GM21717 (cell line): ENCODE measurements around the gene BHLHA9.

Experiments
- ATAC-seq: cut with Tn5 transposase; IDR thresholded peaks from one replicate; pipeline ENCODE4 v1.9.1; 2021; ENCODE audit warnings: mild to moderate bottlenecking, moderate library complexity; ENCODE audit not compliant: unreplicated experiment

Gene BHLHA9

DNA sequence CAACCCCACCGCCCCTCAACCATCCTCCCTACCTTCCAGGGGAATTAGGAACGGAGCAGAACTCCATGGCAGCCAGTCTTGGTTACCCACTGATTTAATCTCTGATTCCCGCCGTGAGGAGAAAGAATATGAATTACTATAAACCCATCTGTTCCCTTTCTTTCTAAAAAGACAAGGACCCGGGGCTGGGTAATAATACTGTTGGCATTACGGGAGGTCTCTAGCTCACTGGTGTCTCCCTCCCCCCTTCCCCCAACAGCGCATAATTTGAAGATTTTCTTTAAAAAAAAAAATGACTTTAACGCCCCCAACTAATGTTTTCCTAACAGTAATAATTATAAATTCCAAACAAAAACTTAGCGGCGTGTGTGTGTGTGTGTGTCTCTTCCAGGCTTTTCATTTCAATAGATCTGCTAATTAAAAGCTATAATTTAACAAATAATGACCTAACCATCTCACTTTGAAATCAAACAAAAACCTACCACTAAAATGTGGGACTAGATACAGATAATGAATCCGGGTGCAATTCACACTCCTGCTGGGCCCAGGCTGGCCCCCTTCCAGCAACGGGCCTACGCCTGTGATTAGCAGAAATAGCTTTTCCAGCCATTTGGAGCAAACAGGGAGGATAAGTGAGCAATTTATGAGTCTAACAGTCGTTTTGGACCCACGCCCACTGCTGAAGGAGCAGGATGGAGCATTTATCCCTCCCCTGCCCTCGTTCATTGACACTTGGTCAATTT, 18.2 kb upstream of the BHLHA9 start:
- no peak for ATAC-seq

DNA sequence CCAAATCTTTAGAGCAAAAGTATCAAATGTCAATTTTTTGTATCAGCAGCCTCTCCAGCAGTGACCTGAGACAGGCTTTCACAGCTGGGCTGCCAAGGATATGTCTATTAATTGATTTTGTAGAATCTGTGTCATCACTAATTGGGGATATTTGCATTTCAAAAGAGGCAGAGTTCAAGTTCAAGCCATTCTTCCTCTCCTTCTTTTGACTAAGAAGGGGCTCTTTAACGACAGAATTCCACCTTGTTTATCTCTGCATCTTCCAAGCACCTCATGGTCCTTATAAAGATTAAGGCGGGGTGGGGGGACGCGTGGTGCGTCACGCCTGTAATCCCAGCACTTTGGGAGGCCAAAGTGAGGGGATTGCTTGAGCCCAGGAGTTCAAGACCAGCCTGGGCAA, 15.2 kb upstream of the BHLHA9 start:
- ATAC-seq = no peak

DNA sequence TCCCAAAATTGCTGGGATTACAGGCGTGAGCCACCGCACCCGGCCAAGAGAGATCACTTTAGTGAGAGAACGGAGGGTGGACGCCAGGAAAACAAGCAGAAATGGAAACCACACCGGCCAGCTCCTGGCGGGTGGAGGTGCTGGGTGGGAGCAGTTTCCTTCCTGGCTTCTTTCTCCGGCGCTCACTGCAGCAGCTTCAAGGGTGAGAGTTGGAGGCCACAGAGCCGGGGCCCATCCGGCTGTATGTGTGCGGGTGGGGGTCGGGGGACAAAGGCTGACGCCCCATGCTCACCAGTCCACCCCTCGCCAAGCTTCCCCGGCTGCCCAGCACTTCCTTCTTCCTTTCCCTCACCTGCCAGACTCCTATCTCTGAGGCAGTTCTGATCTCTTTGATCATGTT, 13.5 kb upstream of the BHLHA9 start:
- ATAC-seq = no peak

DNA sequence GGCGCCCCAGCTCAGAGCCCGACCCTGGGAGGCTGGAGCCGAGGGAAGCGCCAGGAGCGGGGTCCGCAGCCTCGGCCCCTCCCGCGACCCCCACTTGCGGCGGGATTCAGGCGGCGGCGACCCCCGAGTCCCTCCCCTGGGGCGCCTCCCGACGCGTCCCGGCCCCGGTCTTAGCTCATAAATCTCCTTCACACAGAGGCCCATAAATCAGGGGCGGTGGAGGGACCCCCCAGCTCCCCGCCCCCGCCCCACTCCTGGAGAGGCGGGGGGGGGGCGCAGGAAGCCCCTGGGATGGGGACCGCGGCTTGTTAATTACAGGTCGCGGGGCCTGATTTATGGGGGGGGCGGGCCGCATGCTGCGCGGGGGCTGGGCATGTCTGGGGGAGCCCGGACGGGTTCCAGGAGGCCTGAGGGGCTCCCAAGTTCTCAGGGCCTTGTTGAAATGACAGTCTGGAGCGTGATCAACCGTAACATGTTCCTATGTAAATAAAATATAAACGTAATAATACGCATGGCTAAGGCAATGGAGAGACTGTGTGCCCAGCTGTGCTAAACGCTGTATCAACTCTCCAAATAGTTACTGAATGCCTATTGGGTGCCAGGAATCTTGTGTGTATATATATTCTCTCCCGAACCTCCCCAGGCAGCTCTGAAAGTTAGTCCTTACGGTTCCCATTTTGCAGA, 10.0 kb upstream of the BHLHA9 start:
- ATAC-seq = no peak

DNA sequence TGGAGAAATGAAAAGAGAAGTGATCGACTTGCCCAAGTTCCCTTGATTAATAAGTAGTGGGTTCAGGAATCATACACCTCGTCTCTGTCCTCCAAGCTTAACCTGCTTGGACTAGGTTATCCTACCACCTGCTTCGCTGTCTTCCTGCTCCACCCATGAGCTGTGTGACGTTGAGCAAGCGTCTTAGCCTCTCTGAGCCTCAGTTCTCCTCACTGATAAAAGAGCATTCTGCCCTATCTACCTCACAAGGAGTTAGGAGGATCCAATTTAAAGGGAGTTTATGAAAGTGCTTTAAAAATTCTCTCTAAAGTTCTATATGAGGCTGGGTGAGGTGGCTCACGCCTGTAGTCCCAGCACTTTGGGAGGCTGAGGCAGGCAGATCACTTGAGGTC, 9.5 kb upstream of the BHLHA9 start:
- no peak for ATAC-seq

DNA sequence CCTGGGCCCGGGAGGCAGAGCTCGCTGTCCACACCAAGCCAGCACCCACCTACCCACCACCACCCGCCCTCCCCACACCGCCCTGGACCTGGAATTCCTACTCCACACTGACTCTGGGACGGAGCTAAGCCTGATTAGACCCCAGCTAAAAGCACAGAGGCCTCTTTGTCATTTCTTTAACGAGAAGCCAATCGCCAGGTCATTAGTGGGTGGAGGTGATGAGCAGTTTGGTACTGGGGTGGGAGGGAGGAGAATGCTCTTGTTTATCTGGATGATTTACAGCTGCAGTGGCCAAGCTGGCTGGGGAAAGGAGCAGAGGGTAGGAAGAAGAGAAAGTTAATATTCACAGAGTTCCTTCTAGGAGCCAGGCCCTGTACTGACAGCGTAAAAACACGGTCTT, 6.0 kb upstream of the BHLHA9 start:
- ATAC-seq = no peak

DNA sequence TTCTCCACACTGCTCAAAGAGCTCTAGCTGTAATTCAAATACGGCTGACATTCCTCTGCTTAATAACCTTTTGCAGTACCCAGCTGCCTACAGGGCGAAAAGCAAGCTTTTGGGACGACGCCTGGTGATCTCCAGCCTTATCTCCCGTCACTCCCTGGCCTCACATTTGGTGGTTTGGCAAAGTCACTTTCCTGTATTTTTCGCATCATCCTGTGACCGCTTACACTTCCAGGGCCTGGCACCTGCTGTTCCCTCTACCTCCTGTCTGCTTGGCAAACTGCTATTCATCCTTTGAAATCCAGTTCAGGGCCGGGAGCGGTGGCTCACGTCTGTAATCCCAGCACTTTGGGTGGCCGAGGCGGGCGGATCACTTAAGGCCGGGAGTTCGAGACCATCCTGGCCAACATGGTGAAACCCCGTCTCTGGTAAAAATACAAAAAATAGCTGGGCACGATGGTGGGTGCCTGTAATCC, 2.7 kb upstream of the BHLHA9 start:
- no peak for ATAC-seq

DNA sequence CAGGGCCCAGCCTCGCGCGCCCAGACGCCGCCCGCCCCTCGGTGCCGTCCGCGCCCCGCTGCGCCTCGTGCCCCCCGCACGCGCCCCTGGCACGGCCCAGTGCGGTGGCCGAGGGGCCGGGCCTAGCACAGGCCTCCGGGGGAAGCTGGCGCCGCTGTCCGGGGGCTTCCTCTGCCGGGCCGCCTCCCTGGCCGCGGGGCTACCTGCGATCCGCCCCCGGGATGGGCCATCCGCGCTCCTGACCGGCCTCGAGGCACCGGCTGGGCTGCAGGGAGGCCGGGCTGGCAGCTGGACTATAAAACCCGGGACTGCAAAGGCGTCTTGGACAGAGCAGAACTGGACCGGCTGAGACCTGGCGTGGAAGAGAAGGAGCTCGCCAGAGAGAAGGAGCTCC, 783 bp downstream of the BHLHA9 start:
- ATAC-seq = no peak

DNA sequence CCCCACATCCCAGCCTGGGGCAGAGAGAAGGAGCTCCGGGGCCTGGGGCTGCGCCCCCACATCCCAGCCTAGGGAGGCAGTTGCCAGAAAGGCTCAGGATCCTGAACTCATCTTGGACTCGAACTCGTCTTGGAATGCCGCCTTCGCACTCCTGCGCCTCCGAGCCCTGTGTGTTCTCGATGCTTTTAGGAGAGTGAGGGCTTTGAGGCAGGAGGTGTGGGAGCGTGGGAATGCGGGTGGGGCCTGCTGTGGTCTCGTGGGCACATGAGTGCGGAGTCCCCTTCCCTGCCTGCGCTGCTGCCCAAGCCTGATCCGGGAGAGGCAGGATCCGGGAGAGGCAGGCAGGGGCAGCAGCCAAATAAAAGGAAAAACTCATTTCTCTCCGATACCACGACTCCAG, 1.2 kb downstream of the BHLHA9 start:
- no peak for ATAC-seq

DNA sequence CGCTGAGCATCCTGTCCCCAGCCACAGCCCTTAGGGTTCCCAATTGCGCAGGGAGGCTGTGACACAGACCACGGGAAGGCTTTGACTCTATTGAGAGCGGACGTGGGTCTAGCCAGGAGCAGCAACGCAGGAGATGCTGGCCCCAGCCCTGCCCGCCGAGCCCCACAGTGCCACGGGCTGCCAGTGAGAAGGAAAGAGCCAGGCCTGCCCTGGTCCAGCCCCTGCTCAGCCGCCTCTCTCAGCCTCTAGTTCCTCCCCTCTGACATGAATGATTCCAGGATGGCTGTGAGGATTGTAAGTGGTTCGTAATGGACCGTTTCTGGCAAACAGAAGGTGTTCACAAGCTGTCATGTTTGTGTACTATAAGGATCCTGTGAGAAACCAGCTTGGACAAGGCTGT, 2.5 kb downstream of the BHLHA9 start:
- no peak for ATAC-seq

DNA sequence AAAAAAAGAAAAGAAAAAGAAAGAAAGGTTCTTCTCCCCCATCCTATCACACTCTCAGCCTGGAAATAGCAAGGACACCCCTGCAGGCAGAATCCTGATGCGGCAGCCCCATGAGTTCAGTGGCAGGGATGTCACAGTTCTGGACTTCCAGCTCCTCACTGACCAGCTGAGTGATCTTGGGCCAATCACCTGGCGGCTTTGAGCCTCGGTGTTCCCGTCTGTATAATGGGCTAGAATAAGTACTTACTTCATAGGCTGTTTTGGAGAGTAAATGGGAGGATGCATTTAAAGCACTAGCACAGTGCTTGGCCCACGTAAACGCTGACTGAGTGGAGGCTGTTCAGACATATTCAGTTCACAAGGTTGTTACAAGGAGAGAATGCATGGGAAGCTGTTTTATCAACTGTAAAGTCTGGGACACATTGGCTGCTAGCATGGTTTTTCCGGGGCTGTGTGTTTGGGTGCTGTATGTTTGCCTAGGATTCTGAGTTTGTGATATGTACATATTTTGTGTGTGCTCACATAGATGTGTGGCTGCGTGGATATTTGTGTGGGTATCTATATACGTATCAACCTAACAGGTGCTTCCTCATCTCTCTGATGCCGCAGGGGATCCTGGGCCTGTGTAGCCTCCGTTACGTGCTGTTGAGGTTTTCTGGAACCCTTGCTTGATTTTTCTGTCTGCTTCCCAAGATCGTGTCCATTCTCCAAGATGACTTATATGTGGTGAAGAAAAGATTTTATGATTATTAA, 3.4 kb downstream of the BHLHA9 start:
- ATAC-seq = no peak

DNA sequence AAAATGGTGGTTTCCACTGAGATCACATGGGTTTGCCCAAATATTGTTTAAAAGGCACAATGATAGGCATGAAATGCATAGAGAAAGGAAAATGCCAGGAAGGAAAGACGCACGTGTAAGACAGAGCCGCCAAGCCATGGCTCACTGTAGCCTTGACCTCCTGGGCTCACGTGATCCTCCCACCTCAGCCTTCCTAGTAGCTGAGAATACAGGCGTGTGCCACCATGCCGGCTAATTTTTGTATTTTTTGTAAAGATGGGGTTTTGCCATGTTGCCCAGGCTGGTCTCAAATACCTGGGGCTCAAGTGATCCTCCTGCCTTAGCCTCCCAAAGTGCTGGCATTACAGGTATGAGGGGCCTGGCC, 4.0 kb downstream of the BHLHA9 start:
- no peak for ATAC-seq

DNA sequence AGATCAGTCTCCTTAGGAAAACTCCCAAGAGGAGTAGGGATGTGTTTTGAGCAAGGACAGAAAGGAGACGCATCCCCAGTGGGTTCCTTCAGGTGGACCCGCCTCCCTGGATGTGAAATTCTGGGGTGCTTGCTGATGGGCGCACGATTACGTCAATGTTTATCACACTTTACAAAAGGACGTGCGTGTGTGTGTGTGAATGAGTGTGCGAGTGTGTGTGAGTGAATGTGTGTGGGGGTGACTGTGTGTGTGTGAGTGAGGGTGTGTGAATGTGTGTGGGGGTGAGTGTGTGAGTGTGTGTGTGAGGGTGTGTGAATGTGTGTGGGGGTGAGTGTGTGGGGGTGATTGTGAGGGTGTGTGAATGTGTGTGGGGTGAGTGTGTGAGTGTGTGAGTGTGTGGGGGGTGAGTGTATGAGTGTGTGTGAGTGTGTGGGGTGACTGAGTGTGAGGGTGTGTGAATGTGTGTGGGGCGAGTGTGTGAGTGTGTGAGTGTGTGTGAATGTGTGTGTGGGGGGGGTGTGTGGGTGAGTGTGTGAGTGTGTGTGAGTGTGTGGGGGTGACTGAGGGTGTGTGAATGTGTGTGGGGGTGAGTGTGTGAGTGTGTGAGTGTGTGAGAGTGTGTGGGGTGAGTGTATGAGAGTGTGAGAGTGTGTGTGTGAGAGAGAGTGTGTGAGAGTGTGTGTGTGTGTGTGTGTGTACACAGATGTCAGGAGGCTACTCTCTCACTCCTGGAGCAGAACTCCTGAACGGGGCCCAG, 5.1 kb downstream of the BHLHA9 start:
- ATAC-seq = no peak

DNA sequence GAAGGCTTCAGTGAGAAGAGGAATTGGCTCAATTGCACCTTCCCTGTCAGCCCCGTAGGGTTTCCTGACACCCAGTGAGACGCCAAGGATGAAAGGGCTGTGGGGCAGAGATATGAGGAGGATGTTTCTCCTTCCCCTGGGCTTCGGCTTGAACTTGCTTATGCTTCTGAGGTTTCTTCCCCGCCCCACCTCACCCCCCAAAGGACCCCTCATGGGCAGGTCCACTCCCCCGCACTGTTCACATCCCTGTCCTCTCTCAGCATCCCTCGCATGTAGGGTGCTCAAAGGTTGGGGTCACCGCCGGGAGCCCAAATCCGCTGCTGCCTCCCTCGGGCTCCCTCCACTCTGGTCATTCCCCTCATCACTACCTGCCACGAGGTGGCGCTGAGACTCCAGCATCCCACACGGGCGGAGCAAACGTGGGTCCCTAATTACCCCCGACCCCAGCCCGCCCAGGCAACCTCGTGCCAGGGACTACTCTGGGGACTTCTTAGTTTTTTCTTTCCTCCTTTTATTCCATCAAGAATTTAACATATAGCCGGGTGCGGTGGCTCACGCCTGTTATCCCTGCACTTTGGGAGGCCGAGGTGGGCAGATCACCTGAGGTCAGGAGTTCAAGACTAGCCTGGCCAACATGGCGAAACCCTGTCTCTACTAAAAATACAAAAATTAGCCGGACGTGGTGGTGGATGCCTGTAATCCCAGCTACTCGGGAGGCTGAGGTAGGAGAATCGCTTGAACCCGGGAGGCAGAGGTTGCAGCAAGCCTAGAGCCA, 5.9 kb downstream of the BHLHA9 start:
- ATAC-seq = no peak

DNA sequence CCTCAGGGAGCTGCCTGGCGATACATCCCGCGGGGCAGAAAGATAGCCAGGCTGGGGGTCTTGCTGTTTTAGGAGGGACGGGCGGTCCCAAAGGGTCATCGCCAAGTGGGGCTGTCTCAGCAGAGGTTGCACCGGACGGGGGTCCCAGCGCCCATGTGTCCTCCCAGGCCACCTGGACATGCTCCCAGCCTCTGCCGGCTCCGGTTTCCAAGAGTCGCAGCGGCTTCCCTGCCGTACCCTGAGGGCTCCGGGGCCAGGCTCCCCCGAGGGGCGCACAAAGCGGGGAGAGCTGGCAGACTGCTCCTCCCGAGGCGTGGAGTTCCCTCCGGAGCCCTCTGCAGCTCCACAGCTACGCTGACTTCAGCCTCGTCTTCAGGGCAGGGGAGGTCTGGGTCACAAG, 10.4 kb downstream of the BHLHA9 start:
- ATAC-seq = no peak

DNA sequence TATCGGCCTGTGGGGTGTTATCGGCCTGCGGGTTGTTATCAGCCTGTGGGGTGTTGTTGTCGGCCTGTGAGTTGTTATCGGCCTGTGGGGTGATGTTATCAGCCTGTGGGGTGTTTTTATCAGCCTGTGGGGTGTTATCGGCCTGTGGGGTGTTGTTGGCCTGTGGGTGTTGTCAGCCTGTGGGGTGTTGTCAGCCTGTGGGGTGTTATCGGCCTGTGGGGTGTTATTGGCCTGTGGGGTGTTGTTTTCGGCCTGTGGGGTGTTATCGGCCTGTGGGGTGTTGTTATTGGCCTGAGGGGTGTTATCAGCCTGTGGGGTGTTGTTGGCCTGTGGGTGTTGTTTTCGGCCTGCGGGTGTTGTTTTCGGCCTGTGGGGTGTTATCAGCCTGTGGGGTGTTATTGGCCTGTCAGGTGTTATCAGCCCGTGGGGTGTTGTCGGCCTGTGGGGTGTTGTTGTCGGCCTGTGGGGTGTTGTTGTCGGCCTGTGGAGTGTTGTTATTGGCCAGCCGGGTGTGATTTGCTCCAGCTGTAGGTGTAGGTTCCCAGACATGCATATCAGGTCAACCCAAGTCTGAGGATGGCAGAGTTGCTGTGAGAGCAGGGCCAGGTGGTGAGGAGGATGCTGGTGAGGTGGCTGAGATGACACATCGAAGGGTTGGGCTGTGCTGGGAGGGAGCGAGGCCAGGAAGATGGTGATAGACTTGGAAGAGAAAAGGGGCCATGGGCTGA, 16.3 kb downstream of the BHLHA9 start:
- ATAC-seq = no peak

DNA sequence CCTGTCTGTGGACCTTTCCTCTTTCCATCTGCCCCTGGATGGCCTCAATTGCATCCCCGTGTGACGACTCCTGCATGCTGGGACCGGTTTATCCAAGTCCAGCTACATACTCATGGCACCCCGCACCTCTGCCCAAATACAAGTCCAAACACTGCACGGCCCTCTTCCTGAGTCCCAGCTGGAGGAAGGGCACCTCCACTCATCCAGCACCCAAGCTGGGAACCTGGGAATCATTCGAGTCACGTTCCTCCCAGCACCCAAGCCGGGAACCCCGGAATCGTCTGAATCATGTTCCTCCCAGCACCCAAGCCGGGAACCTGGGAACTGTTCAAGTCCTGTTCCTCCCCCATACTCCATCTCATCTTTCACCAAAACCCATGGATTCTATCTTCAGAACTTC, 19.5 kb downstream of the BHLHA9 start:
- no peak for ATAC-seq

DNA sequence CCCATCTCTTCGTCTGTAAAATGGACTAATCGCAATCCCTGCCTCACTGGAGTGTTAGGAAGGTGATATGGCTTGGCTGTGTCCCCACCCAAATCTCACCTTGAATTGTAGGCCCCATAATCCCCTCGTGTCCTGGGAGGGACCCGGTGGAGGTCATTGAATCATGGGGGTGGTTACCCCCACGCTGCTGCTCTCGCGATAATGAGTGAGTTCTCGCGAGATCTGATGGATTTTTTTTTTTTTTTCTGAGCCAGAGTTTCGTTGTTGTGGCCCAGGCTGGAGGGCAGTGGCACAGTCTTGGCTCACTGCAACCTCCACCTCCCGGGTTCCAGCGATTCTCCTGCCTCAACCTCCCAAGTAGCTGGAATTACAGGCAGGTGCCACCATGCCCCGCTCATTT, 20.4 kb downstream of the BHLHA9 start:
- no peak for ATAC-seq

DNA sequence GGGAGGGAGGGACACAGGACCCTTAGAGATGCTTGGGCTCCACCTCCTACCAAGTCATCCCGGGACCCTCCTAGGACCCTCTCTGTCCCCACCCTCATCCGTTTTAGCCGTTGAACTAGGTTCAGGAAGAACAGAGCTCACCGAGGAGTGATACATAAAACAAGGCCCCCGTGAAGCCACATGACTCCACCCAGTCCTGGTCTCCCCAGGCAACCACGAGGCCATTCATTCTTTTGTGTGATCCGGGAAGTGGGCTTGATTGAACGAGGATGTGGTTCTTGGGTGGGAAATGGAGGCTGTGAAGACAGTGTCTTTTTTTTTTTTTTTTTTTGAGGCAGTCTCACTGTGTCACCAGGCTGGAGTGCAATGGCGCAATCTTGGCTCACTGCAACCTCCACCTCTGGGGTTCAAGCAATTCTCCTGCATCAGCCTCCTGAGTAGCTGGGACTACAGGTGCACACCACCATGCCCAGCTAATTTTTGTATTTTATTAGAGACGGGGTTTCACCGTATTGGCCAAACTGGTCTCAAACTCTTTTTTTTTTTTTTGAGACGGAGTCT, 24.0 kb downstream of the BHLHA9 start:
- no peak for ATAC-seq

DNA sequence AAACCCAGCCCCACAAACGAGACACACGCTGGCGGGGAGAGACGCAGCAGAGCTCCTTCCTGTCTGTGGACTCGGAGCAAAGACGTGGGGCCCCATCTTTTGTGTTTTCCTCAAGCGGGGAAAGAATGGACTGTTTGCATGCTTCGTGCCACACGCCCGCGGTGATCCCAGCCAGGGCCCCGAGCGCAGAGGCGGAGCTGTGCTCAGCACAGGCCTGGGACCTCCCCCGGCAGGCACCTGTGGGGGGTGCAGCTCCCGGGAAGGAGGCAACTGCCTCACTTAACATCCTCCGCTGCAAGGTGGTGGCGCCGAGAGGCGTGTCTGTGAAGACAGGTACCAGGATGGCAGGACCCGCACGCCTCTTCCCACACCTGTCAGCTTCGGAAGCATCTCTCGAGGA, 28.4 kb downstream of the BHLHA9 start:
- ATAC-seq = no peak
